ENCODE measurements around the gene SCG5. TPM values are rescaled to one million over a fixed set of nuclear protein-coding genes. Genes with fewer than 3 reads are reported as not detected.

Gene SCG5
- total RNA-seq, 2 experiments from 2014 or later: 0.58 to 0.60 TPM

DNA sequence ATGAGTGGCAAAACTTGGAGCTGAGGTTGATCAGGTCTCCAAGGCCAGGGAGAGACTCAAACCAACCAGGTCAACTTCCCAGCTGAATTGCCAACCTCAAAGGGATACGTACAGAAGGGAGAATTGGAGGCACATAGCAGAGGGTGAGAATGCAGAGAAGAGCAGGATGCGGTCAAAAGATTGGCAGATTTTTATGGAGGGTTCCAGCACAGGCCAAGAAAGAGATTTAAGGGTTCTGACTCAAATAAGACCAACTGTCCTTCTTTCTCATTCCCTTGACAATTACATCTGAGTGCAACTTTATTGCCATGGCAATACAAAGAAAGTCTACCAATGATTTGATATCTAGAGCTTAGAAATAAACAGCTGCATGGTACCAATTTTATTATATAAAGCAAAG, 33.2 kb downstream of the SCG5 start:
- no peak for DNase-seq
- Mint-ChIP-seq H3K4me1 (no peaks in the 10 kb centered on the region), H3K4me3 (no peak overlapping the region), H3K27ac (no peak overlapping the region), H3K9me3 (no peaks in the 10 kb centered on the region), H3K36me3 (no peaks in the 10 kb centered on the region), H3K27me3 (no peaks in the 10 kb centered on the region)

DNA sequence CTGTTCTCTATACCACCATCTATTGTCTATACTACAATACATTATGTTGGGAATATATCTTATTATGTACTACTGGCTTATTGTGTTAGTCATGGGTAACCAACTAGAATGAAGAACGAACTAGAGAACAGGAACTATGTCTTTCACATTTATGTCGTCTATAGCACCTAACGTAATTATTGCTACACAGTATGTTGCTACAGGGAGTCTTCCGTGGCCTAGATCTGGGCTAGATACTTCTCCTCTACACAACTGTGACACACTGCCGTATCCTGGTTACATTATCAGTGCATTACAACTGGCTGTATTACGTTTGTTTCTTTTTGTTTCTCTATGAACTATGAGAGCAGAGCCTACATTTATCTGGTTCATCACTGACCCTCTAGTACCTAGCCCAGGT, 34.0 kb downstream of the SCG5 start:
- DNase-seq: no peak
- Mint-ChIP-seq H3K9me3 (no peaks in the 10 kb centered on the region), H3K4me1 (no peaks in the 10 kb centered on the region), H3K4me3 (no peak overlapping the region), H3K27ac (no peak overlapping the region), H3K27me3 (no peaks in the 10 kb centered on the region), H3K36me3 (no peaks in the 10 kb centered on the region)

DNA sequence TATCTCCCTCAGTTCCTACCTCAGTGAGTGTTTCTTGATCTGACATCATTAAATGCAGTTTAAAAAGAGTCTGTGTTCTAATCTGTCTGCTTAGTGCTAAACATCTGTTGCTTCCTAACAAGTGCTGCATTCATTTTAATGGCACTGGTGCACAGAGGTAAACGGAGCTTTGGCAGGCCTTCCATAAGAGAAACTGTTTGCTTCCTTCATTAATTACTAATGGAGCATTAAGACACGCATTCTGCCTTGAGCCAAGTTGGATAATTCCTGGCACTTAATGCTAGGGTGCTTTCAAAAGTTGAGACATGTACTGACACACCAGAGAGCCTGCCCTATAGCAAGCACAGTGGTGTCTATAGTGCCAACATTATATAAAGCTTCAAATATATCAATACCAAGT, 34.7 kb downstream of the SCG5 start:
- no peaks in the 10 kb centered on the region for H3K27me3 Mint-ChIP-seq
- H3K4me3 Mint-ChIP-seq: no peak overlapping the region
- no peak for DNase-seq
- no peaks in the 10 kb centered on the region for H3K9me3 Mint-ChIP-seq
- H3K4me1 Mint-ChIP-seq: no peaks in the 10 kb centered on the region
- H3K36me3 Mint-ChIP-seq: no peaks in the 10 kb centered on the region
- no peak overlapping the region for H3K27ac Mint-ChIP-seq

DNA sequence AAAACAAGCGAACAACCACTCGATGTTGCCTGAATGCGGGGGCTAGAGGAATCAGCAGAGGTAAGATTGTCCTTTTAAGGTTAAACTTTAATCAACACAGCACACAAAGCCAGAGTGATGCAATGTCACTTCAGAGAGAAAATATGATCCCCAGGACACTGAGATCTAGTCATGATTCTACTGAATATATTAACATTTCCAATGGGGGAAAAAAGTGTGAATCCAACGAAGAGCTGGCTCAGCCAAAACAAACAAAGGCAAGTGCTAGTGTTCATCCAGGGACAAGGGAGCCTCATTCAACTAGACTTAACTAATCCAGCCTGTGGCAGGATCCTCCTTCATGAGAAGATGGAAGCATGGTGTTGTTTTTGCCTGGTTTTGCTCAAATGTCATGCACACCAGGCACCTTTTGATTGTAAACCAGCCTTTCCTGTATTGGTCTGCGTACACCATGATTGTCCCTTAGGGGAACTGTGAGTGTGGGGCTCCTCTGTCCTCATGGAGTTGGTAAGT, 35.8 kb downstream of the SCG5 start:
- Mint-ChIP-seq H3K9me3 (no peaks in the 10 kb centered on the region), H3K27ac (no peak overlapping the region), H3K27me3 (no peaks in the 10 kb centered on the region), H3K4me3 (no peak overlapping the region), H3K36me3 (no peaks in the 10 kb centered on the region), H3K4me1 (no peaks in the 10 kb centered on the region)
- DNase-seq: no peak

DNA sequence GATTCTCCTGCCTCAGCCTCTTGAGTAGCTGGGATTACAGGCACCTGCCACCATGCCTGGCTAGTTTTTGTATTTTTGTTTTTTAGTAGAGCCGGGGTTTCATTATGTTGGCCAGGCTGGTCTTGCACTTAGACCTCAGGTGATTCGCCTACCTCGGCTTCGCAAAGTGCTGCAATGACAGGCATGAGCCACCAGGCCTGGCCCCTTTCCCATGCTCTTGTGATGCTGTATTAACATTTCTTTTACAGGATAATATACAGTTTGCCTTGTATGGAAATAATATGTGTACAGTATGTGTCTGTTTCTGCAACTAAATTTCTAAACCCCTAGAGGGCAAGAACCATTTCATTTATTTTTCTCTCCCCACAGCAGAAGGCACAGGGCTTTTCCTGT, 37.8 kb downstream of the SCG5 start:
- Mint-ChIP-seq H3K27ac (no peak overlapping the region), H3K27me3 (no peaks in the 10 kb centered on the region), H3K4me3 (no peak overlapping the region), H3K9me3 (no peaks in the 10 kb centered on the region), H3K36me3 (no peaks in the 10 kb centered on the region), H3K4me1 (peaks cover 7% of the 10 kb centered on the region)
- DNase-seq: no peak

DNA sequence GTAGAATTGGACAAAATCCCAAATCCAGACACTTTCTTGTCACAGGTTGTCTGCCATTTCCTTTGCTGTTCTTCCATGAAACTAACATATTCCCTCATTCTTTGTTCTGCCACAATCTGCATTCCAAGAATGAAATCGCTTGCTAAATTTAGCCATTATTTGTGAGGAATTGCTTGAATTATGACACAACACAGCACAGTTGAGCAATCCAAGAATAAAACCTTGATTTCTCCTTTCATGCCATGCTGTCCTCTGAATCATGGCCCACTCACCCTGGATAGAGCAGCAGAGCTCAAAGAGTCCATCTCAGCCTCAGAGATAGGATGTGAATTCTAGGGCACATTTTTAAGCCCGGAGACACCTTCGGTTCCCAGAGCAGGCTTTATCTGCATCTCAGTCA, 41.1 kb downstream of the SCG5 start:
- no peaks in the 10 kb centered on the region for H3K9me3 Mint-ChIP-seq
- no peak overlapping the region for H3K4me3 Mint-ChIP-seq
- H3K27ac Mint-ChIP-seq: no peak overlapping the region
- peaks cover 7% of the 10 kb centered on the region for H3K4me1 Mint-ChIP-seq
- H3K27me3 Mint-ChIP-seq: no peaks in the 10 kb centered on the region
- no peaks in the 10 kb centered on the region for H3K36me3 Mint-ChIP-seq
- no peak for DNase-seq

DNA sequence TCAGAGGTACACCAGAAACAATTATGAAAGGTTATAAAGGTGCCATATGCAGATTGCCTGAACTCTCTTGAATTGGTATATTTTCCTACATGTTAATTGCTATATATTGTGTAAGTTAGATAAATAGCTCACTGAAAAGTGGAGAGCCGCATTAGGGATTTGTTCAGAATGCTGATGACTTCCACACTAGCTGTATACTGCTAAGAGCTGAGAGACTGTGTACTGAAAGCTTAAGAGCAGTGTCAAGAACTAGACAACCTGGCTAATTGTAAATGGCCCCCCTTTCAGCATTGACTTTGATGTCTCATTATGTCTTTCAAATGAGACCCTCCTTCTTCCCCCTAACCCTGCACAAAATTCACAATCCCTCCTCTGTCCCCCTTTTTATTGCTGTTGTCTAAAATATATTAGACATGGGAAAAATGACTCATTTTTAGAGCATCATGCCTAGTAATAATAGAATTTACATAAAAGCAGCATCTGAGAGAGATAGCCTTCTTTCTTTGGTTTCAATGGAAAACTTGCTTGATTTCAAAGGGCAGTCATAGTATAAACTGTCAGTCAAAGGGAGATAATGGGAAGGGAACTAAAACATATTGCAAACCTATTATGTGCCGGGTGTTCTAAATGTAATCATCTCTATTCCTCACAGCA, 41.6 kb downstream of the SCG5 start:
- Mint-ChIP-seq H3K4me3 (no peak overlapping the region), H3K36me3 (no peaks in the 10 kb centered on the region), H3K27ac (no peak overlapping the region), H3K4me1 (peaks cover 7% of the 10 kb centered on the region), H3K27me3 (no peaks in the 10 kb centered on the region), H3K9me3 (no peaks in the 10 kb centered on the region)
- DNase-seq: no peak

DNA sequence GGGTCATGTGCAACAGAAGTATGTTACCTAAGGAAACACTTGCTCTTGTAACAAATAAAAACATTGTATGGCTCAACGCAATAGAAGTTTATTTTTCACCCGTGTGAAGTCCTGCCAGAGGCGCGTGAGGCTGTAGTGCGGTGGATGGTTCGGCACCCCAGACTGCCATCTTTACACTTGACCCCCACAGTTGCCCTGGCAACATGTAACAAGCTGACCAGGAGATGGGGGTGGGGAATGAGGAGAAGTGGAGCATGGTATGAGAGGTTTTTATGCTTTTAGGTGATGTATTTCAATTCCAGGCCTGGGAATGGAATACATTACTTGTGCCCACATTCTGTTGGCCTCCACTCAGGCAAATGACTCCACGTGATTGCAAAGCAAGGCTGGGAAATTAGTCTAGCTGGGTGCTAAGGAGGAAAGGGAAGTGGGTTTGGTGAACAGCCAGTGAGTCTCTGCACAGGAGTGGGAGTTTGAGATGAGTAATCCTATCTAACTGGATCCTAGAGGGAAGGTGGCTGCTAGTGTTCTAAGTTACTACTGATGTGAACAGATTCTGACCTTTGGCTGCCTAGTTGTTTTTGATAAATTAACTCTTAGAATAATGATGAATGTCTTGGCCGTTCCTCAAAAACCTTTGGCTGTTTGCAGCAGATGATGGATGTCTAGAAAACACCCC, 42.5 kb downstream of the SCG5 start:
- Mint-ChIP-seq H3K36me3 (no peaks in the 10 kb centered on the region), H3K27me3 (no peaks in the 10 kb centered on the region), H3K27ac (no peak overlapping the region), H3K4me1 (peaks cover 7% of the 10 kb centered on the region), H3K4me3 (no peak overlapping the region), H3K9me3 (no peaks in the 10 kb centered on the region)
- DNase-seq: no peak

DNA sequence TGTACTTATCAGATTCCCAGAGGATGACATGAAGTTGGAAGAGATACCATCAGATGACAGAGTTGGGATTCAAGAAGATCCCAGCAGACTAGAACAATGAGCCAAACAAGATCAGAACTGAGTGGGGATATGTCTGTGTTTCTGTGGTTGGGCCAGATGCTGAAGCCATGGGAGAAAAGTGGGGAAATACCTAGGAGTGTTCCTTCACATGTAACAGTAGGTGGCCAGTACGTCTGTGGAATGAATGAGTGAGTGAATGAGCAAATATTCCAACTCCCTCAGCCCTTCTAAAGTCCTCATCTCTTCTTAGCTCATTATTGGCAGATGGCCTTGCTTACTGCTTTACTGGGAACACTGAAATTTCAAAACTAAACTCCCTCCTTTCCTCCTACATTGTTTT, 44.1 kb downstream of the SCG5 start:
- H3K27me3 Mint-ChIP-seq: peaks cover 3% of the 10 kb centered on the region
- H3K4me1 Mint-ChIP-seq: peaks cover 7% of the 10 kb centered on the region
- no peak overlapping the region for H3K27ac Mint-ChIP-seq
- no peaks in the 10 kb centered on the region for H3K36me3 Mint-ChIP-seq
- no peak overlapping the region for H3K4me3 Mint-ChIP-seq
- no peak for DNase-seq
- no peaks in the 10 kb centered on the region for H3K9me3 Mint-ChIP-seq

DNA sequence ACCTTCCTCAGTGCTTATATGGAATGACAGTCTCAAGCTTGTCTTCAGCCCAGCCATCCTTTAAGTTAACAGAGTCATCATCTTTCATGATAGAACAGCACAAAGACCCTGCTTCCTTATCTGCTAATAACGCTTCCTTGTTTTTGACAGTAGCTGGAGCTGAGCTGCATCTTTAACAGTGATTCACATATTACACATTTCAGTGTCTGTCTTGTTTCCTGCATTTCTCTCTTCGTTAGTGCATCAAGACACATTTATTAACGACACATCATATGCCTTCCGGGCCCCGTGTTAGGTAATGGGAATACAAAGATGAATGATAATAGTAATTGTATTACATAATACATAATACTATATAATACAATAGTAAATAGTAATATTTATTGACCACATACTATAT, 46.0 kb downstream of the SCG5 start:
- no peak for DNase-seq
- Mint-ChIP-seq H3K36me3 (no peaks in the 10 kb centered on the region), H3K27ac (no peak overlapping the region)

DNA sequence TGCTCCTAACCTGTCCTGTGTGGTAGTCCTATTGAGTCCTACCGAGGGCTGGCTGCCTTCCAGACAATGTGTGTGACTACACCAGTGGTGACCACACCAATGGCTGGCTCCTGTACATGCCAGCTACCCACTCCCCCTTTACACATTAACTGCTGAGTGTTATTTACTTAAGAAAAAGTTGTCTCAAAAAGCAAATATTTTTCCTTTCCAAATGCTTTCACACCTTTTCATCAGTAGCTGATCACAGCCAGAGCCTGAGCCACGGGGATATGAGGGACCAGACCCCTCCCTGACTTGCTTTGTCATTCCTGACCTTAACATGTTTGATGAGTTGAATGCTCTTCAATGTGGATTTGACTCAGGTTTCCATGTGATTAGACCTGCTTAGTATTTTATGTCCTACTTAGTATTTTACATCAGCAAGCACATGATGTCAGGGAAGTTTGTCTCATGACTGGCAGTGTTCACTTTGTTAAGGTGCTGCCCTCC, 46.7 kb downstream of the SCG5 start:
- no peaks in the 10 kb centered on the region for H3K9me3 Mint-ChIP-seq
- H3K4me3 Mint-ChIP-seq: no peak overlapping the region
- no peak overlapping the region for H3K27ac Mint-ChIP-seq
- no peaks in the 10 kb centered on the region for H3K36me3 Mint-ChIP-seq
- H3K4me1 Mint-ChIP-seq: peaks cover 5% of the 10 kb centered on the region
- H3K27me3 Mint-ChIP-seq: peaks cover 3% of the 10 kb centered on the region
- DNase-seq: no peak

More for the DNA sequence above, 46.0 kb downstream of the SCG5 start:
- Mint-ChIP-seq H3K27me3 (peaks cover 3% of the 10 kb centered on the region), H3K9me3 (no peaks in the 10 kb centered on the region), H3K4me3 (no peak overlapping the region), H3K4me1 (peaks cover 7% of the 10 kb centered on the region)

DNA sequence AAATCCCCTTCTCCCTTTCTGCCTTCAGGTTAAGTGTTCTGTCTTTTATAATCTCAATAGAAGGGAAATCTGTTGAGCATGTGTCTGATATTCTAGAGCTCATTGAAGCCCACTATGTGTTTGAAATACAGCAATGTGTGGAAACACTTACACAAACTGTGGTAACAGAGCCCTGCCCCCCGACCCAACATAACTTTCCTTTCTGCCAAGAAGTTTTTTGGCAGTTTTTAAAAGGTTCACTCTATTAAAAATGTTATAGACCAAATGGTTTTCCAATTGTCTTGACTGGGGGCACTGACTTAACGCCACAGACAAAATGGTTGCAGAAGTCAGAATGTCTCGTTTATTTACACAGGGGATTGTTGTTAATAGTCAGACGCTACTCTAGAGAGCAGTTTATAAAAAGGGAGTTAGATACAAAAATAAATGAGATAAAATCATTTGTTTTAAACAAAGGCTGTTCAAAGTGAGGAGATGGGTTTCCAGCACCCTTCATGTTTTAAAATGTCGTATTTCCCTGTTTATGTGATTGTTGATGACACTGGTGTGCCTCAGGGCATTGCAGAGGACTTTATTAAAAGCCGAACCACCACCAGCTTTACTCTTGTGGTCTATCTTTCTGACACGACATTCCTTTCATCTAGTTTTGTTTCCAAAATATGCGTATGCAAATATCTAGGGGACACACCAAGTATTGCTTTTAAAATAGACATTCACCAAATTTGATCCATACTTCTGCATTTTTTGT, 49.6 kb downstream of the SCG5 start:
- no peaks in the 10 kb centered on the region for H3K4me1 Mint-ChIP-seq
- H3K9me3 Mint-ChIP-seq: no peaks in the 10 kb centered on the region
- H3K27ac Mint-ChIP-seq: no peak overlapping the region
- DNase-seq: no peak
- peaks cover 3% of the 10 kb centered on the region for H3K27me3 Mint-ChIP-seq
- H3K36me3 Mint-ChIP-seq: no peaks in the 10 kb centered on the region
- no peak overlapping the region for H3K4me3 Mint-ChIP-seq

DNA sequence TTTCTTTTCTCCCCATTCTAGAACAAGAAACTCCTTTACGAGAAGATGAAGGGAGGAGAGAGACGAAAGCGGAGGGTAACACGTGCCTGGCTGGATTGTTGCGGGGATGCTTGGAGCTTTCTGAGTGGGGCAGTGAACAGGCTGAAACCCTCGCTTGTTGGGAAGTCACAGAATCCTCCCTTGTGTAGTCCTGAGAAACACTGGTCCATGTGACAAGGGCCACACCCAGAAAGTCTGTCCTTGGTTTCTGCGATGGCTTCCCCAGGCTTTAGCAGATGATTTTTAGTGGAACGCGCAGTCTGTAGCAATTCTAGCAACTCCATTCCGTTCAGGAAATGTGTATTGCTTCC, 50.2 kb downstream of the SCG5 start:
- Mint-ChIP-seq H3K27ac (no peak overlapping the region), H3K36me3 (no peaks in the 10 kb centered on the region), H3K4me1 (no peaks in the 10 kb centered on the region), H3K9me3 (no peaks in the 10 kb centered on the region), H3K4me3 (no peak overlapping the region), H3K27me3 (peaks cover 3% of the 10 kb centered on the region)
- DNase-seq: no peak

DNA sequence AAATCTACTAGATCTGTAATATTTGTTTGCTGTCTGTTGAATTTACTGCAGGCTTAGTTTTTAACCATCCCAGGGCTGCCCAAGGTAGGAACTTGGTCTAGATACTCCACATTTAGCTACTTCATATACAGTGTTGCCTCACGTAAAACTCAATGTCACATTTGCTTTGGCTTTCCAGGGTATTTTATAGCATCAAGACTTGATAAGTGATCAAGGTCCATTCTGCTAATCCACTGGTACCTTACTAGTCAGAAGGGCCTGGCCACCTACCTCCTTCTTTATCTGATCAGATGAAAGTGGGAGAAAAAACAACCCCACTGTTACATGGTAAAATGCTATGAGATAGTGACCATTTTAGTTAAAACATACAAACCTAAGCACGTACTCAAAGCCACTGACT, 50.8 kb downstream of the SCG5 start:
- no peak for DNase-seq
- no peaks in the 10 kb centered on the region for H3K4me1 Mint-ChIP-seq
- no peaks in the 10 kb centered on the region for H3K9me3 Mint-ChIP-seq
- H3K36me3 Mint-ChIP-seq: no peaks in the 10 kb centered on the region
- H3K4me3 Mint-ChIP-seq: no peak overlapping the region
- H3K27me3 Mint-ChIP-seq: peaks cover 3% of the 10 kb centered on the region
- no peak overlapping the region for H3K27ac Mint-ChIP-seq

DNA sequence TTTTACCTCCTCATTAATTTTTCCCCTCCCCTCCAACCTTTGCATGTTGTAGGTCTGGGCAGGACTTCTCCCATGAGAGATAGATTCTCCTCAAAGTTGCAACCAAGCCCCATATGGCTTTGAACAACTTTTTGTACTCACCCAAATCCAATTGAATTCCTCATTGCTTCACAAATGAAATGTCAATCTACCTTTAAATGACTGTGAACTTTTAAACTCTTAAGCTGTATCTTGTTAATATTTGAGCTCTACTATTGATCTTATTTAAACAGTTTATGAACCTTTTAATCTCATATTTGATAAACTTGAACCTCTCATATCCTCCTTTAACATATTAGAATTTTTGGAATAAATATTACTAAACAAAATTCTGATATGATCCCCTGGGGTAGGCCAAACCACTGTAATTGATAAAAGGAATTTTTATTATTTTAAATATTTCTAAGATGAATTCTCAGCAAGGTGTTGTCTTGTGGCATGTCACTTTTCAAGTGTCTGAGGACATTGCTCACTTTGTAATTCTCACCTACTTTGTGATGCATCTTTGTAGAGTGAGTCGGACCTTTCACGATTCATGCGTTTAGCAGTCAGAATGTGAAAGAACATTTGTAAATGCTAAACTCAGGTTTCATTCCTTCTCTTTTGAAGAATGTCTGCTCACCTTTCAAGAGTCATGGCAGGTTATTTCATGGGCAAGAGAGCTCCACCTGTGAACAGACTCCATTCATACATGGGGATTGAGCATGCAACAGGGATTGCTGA, 52.9 kb downstream of the SCG5 start:
- Mint-ChIP-seq H3K27me3 (peaks cover 3% of the 10 kb centered on the region), H3K4me1 (no peaks in the 10 kb centered on the region), H3K27ac (no peak overlapping the region), H3K4me3 (no peak overlapping the region), H3K36me3 (no peaks in the 10 kb centered on the region), H3K9me3 (no peaks in the 10 kb centered on the region)
- DNase-seq: no peak
